ENCODE measurements around the gene DEPP1. TPM values are rescaled to one million over a fixed set of nuclear protein-coding genes. Genes with fewer than 3 reads are reported as not detected.

The DEPP1 gene
- total RNA-seq, 2 experiments from 2014 or later: 0.13 to 0.27 TPM

DNA sequence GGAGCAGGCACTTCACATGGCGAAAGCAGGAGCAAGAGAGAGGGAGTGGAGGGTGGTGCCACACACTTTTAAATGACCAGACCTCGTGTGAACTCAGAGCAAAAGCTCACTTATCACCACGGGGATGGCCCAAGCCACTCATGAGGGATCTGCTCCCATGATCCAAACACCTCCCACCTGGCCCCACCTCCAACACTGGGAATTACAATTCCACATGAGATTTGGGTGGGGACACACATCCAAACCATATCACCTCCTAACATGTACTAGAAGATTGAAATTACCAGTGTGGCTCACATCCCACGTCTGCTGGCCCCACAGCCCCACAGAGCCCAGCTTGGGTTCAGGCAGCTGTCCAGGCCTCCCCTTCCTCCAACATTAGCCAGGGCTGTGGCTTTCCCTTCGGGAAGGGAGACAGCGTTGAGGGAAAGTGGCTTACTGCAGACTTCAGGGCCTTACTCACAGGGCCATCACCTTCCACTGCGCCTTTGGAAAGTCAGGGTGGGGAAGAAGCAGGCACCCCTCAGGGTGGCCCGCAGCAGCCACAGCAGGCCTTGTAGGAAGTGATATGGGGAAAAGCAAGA, 7.7 kb downstream of the DEPP1 start:
- POLR2A ChIA-PET: no interaction called here
- CTCF ChIA-PET: no interaction called here

DNA sequence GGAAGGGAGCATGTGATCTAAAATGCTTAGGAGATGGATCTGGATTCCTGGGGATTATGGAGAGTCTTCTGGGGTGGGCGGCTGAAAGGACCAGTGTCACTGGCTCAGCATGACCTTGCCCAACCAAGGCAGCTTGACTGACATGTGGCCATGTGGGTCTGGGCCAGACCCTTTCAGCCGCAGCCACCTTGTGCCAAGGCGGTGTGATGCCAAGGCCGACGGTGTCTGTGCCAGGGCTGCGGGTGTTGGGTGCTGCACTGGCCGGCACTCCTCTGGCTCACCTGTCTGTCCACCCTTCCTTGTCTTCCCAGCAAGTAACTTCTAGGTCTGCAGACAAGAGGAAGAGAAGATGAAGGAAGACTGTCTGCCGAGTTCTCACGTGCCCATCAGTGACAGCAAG, 8.8 kb downstream of the DEPP1 start:
- ChIA-PET CTCF (no interaction called here), POLR2A (no interaction called here)

DNA sequence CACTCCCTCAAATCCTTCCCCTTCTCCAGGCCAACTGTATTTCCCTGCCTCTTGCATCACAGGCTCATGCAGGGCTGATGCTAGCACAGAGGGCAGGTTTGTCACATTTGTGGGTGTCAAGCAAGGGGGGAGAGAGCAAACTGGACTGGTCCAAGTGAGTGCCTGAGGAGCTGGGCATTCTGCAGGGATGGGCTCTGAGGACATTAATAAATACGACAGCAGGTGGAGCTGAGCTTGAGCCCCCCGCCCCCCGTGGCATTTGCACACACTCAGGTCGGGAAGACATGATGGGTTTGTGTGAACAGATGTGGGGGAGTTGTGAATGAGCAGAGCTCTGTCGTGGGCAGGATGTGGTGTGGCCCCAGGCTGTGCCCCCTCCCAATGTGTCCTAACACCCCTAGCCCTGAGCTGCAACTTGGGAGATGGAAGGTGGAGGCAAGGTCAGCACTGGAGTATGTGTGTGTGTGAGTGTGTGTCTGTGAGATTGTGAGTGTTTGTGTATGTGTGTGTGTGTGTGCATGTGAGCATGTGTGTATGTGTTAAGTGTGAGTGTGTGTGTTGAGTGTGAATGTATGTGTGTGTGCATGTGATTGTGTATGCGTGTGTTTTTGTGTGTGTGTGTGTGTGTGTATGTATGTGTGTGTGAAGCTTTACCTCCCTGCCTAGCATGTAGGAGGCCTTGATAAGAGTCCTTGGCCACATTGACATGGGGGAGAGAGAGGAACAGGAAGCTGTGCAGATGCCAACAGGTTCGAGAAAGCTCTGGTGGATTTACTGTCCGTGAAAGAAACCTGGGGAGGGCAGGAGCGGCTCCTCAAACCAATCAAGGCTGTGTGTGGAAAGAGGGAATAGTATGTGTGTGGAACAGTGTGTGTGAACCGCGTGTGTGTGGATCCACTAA, 9.9 kb downstream of the DEPP1 start:
- POLR2A ChIA-PET: no interaction called here
- CTCF ChIA-PET: interaction anchor here (0.6 to 2.7 kb wide), 2 partner anchors 36 to 99 kb away, joined by 3 to 17 read pairs; no protein-coding TSS in a partner anchor

DNA sequence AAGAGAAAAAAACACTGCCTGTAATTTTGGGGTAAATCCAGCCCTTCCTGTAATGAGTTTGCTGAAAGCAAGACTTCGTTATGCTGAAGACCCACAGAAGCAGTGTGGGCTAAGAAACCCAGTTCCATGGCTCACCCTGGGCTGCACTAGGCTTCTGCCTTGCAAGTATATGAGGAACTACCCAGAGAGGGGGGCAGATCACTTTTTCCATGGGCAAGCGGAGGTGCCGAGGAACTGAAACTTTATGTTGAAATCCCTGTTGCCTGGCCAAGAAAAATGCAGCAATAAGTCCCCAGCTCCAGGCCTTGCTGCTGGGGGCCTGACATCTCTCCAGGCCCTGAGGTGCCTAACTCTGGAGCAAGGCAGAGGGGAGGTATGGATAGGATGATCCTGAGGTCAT, 10.5 kb downstream of the DEPP1 start:
- ChIA-PET POLR2A (no interaction called here), CTCF (interaction anchor here (0.6 to 2.7 kb wide), 2 partner anchors 36 to 98 kb away, joined by 3 to 17 read pairs; no protein-coding TSS in a partner anchor)

DNA sequence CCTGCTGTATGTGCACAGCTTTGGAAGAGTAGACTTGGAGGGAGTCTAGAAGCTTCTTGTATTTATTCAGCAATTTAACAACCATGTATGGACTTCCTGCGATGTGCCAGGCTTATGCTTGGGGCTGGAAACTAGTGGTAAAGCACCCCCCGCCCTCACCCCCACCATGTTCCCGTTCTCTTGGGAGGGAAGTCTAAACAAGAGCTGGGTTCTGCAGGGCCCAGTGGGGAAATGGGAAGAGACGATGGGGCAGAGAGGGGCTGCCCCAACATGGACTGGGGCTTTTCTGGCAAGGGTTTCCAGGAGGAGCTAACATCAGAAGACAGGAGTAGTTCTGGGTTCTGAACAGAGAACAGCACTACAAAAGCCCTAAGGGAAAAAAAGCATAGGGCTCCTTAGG, 11.0 kb downstream of the DEPP1 start:
- ChIA-PET CTCF (interaction anchor here (2.7 kb wide), 1 partner anchor 35 kb away, joined by 17 read pairs; no protein-coding TSS in a partner anchor), POLR2A (no interaction called here)

DNA sequence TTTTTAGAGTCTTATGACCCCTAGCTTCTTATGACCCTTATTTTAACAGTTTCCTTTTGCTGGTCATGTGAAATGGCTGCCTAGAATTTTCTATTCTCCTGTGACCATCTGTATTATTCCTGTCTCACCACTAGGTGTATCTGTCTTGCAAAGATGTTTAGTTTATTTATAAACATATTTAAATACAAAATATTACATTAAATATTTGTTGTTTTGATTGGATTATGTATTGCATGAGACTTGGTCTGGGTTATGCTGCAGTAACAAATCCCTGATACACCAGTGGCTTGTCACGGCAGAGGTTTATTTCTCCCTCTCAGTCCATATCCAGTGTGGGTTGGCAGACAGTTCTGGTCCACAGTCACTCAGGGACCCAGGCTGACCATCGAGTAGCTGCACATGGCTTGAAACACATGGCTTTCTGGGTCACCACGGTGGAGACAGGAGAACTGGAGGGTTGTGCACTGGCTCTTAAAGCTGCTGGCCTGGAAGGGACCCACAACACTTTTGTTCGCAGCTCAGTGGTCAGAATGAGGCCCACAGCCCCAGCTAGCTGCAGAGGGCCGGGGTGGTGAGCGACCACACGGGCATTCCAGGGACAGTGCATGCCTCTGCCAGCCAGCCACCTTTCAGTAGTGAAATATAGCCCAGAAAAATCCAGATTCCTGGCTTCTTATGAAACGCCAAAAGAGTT, 11.6 kb downstream of the DEPP1 start:
- CTCF ChIA-PET: interaction anchor here (2.7 kb wide), 1 partner anchor 34 kb away, joined by 17 read pairs; no protein-coding TSS in a partner anchor
- POLR2A ChIA-PET: no interaction called here

DNA sequence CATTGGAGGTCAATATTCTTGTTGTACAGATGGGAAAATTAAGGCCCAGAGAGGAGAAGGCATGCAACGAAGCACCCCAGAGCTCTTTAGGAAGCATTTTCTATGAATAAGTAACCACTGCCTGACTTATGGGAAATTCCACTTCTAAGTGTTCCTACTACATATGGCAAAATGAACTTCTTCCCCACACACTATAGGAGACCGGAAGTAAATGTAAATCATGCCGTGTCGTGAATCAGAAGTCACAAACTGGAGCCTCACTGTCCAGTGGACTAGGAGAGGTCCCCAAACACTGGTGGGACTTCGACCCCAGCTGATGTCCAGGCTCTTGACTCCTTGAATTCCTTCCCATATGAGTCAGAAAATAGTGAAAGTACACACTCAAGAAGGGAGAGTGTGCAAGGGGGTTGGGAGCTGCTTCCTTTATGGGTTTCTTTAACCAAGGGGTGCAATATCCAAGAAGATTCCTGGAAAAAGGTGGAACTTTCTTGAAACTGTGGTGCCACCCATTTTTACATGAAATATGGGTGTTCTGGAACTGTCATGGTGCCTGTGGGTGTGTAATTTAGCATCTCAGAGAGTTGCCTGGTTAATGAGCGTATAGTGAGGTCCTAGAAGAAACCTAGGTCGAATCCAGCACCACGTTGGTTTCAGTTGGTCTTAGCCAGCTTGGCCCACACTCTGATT, 12.3 kb downstream of the DEPP1 start:
- ChIA-PET POLR2A (no interaction called here), CTCF (interaction anchor here (1.4 to 1.9 kb wide), 2 partner anchors 7 to 33 kb away, joined by 4 to 6 read pairs; no protein-coding TSS in a partner anchor)

DNA sequence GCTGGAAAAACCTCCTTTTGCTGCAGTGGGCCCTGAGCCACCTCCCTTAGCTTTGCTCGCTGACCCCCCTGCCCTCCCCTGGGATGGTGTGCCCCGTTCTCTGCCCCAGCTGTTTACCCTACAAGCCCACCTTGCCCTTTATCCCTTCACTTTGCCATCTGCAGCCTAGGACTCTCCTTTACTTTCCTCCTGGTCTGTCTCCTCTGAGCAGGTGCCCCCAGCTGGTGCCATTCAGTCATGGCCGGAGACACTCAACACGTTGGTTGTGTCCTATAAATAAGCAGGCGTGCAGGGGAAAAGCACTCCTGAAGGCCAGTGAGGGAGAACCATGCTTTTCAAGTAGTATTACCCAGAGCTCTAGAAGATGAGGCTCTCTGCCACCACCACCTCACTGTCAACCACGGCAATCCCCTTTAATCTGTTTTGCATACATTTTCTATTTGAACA, 12.9 kb downstream of the DEPP1 start:
- CTCF ChIA-PET: interaction anchor here (1.4 to 1.9 kb wide), 2 partner anchors 8 to 33 kb away, joined by 4 to 6 read pairs; no protein-coding TSS in a partner anchor
- POLR2A ChIA-PET: no interaction called here

DNA sequence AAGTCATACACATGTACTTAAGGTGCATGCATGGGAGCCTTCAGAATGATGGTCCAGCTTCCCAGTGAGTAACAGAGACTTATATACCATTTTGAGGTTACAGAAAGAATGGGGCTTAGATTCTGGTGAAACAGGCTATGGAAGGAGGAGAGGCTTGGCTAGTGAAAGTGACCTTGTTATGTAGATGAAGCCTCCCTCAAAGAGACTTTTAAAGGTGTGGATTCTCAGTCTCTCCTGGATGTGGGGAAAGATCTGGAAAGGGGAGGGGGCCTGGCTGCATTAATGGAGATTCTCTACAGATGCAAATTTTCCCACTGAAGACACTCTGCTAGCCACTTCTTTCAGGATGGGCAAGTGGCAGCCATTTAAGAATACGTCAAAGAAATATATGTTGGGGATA, 13.5 kb downstream of the DEPP1 start:
- POLR2A ChIA-PET: no interaction called here

DNA sequence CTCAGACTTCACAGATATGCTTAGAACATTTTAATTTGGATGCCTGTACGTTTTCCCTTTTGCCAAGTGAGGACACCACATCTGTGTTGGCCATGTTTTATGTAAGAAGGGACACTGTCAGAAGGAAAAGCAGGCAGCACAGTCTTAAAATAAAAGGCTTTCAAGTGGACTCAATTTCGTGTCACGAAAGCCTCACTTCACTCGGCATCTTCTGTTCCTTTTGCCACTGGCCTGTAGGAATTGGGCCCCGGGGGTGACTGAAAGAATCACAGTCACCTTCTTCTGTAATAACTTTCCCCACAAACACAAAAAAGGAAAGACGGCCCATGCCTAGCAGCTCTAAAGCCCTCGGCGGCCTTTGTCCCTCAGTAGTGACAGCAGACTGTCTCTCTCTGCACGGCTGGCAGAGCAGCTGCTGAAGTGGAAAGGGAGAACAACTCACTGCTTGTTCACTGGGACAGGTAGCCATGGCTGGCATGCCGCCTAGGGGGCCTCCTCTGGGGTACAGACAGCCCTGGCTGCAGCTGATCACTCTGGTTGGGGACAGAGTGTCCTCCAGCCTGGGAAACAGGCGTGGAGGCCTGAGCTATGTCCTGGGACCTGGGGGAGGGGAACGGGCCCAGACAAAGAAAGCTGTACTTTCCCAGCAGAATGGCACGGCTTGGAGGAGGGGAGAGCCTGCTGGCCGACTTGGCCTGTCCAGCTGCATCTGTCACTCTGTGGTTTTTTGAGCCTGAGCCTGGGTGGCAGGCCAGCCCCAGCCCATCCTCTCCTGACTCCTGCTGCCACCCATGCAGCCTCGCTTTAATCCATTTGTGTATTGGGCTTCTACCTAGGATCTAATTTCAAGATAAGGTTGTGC, 14.6 kb downstream of the DEPP1 start:
- ChIA-PET CTCF (interaction anchor here (1.8 to 1.9 kb wide), 2 partner anchors 10 to 31 kb away, joined by 6 to 7 read pairs; no protein-coding TSS in a partner anchor), POLR2A (no interaction called here)

More for the DNA sequence above, 13.5 kb downstream of the DEPP1 start:
- CTCF ChIA-PET: interaction anchor here (1.4 to 1.9 kb wide), 2 partner anchors 9 to 32 kb away, joined by 4 to 6 read pairs; no protein-coding TSS in a partner anchor

DNA sequence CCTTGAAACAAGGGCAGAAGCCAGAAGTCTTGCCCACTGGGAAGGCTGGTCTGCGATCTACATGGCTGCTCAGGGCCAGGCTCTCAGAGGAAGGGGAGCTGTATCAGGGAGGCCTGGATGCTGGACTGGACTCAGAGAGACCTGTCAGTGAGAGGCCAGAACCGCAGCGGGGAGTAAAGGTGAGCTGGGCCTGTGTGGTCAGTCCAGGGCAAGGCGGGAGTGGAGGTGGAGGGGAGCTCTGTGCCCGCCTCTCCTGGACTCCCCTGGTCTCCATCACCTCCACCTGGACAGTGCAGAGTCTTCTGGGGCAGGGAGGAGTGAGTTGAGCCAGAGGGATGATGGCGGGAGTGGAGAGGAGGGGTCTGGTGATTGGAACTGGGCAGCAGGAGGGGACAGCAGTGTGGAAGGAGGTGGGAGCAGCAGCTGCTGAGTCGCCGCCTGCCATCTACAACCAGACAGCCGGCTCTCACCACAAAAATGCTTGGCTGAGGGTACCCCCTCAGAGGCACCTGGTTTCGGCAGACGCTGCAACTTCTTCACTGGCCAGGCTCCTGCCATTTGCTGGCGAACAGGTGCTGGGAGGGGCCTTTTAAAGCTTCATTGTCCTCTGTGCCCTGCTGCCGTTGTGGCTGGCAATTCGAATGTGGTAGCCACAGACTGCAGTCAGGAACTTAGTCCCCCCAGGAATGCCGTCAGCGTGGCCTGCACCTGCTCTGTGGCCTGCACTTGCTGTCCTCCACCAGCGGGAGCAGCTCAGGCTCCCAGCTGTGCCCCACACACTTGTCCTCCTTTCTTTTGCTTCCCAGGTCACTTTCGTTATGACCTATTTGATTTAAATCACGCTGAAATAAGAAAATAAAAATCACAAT, 15.5 kb downstream of the DEPP1 start:
- ChIA-PET CTCF (interaction anchor here (1.8 kb wide), 1 partner anchor 30 kb away, joined by 7 read pairs; no protein-coding TSS in a partner anchor), POLR2A (no interaction called here)

DNA sequence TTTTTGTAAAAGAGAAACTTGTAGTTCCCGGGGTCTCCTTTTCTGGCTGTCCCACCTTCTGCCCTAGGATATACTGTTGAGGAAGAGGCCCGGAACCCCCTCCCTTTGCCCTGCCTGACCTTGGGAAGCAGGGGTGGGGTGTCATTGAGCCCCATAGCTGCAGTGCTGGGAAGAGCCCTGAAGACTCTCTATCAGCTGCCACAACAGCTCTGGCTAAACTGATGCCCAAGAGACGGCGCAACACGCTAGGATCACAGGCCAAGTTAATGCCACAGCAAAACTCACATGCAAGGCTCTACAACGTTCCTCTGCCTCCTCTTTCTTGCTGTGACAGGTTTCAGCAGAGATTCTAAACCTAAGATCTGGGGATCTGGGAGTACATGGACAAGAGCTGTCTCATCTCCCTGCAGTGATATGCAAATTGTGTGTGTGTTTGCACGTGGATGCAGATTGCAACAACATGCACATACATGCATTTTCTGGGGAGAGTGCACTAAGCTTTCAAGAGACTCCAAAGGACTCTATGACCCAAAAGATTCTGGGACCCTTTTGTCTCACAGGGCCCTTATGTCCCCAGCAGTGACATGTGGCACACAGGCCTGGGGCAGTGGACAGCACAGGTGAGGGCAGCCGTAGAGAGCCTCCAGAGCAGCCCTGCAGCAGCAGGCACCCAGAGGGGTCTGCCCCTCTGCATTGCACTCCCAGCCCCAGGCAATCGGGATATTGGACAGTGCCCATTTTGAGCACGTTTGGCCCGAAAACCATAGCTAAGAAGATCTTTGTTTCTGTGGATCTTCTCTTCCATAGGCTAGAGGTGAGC, 16.5 kb downstream of the DEPP1 start:
- ChIA-PET CTCF (interaction anchor here (0.9 kb wide), 1 partner anchor 12 kb away, joined by 3 read pairs; no protein-coding TSS in a partner anchor), POLR2A (no interaction called here)

DNA sequence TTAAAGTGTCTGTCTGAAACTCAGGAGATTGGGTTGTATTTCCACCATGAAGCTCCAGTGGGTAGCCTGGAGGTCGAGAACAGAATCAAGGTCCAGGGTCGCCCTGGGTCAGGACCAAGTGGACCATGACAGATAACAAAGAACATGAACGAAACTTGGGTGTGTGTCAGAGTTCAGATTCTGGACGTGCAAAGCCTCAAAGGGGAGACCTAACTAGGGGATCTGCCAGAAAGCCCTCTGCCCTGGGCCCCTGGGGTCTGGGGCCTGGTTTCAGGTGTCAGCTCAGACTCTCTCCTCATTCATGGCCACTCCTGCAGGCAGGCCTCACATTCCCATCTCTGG, 17.4 kb downstream of the DEPP1 start:
- ChIA-PET POLR2A (interaction anchor here (2.2 kb wide), 1 partner anchor 12 kb away, joined by 7 read pairs; no protein-coding TSS in a partner anchor), CTCF (no interaction called here)

DNA sequence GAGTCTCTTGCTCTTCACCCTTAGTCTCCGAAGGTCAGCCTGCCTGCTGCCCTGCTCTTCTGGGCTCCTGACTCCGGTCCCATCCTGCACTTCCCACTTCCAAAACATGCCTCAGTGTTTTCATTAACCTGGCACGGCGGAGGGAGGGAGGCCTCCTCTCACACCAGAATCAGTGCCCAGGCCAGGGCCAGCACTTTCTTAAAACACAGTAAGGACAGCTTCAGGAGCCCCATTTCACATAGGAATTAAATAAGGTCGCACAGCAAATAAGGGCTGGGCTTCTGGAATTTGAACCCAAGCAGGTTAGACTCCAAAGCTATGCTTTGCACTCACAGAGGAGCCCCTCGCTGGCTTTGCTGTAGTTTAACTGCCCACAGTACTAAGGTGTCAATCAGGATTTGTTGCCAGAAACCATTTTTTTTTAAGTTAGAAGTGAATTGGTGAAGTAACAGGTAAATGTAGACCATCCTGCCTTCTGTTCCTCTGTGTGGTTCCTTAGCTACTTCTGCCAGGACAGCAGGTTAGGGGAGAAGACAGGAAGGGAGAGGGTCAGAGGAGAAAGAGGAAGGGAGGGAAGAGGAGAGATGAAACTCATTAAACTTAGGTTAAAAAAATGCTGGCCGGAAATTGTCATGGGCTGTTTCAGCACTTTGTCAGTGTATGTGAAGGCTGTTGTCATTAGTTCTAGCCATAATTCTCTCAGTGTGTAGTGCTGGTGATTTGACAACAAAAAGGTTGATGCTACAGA, 18.0 kb downstream of the DEPP1 start:
- POLR2A ChIA-PET: interaction anchor here (2.2 kb wide), 1 partner anchor 13 kb away, joined by 7 read pairs; no protein-coding TSS in a partner anchor
- CTCF ChIA-PET: no interaction called here

DNA sequence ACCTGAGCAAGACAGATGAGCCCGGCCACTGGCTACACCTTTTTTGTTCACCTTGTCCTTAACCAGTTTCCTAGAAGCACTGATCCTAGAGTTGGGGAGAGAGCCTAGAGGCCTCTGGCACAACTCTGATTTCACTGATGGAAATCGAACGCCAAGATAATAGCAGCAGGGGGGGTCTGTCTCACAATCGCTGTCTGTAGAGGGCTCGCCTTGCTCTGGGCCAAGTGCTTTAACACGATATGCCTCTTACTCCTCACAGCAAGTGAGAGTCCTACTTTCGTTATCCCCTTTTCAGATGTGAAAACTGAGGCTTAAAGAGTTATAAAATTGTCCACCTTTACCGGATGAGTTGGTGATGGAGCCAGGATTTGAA, 18.5 kb downstream of the DEPP1 start:
- ChIA-PET POLR2A (interaction anchor here (2.2 kb wide), 1 partner anchor 14 kb away, joined by 7 read pairs; no protein-coding TSS in a partner anchor), CTCF (no interaction called here)
